Suppressor macrophage treated with lipopolysaccharide for 4 hours (primary cell): ENCODE data around the gene MRPL20.
"Not testable (repeated sequence)": the region's sequence is repeated elsewhere in the genome, so short reads cannot be mapped to it uniquely, and the experiment has no call there.

Experiments used
- DNase-seq: peaks from one replicate; pipeline ENCODE4 v3.0.0-alpha.2; 2020

Gene MRPL20

DNA sequence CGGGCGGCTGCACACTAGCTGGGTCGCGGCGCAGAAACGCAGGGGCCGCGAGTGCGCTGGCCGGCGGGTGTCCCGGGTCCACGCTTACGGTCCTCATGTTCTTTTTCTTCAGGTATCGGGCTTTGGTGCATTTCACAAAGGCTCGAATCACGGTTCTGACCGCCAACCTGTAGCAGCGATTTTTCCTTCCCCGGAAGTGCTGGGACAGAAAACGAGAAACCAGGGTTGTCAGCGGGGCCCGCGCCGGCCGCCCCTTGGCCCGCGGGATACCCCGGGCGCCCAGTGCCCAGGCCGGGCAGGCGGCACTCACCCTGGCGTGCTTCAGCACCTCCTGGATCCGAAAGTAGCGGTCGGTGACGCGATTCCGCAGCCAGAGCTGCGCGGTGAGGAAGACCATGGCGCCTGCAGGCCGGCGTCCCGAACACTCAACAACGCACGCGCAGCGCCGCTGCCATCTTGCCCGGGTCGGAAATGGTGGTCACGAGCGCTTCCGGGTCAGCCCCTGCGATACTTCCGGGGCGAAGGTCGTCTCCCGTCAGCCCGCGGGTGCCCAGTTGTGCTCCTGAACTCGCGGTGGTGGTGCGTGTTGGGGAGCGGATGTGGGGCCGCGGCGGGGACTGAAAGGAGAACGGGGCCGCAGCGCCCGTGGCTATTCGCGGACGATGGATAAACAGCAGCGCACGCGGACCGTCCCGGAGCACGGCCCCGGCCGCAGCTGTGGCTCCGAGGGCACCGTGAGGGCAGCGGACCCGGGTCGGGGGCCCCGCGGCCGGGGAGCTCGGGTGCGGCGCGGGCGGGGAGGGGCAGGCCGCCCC is at the start of gene MRPL20:
Gene MRPL20 (minus strand): TSS at position 473 of the 815 bp plus-strand sequence. CDS start 76 bp downstream, at position 397.
- DNase-seq: peak; percentile 97

DNA sequence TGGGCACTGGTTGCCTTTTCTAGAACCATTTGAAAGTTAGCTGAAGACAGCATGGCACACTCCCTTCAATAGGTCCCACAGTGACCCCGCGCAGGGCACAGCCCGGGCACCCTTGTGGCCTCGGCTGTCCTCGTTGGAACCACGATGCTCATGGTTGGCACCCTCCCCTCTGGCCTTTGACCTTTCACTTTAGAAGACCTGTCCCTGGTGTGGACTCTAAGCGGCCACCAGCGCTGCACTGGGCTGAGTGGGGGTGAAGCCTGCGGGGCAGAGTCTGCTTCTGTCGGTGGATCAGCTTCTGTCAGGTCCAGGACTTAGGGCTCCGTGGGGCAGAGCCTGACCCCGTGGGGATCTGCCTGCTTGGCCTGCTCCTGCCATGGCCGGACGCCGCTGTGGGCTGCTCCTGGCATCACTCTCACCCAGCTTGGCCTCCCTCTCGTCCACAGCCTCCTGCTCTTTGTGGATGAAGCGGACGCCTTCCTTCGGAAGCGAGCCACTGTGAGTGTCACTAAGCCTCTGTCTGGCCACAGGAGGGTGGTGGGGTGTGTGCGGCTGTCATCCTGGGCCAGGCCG is 49.7 kb upstream of the MRPL20 start:
- not testable (repeated sequence) for DNase-seq

DNA sequence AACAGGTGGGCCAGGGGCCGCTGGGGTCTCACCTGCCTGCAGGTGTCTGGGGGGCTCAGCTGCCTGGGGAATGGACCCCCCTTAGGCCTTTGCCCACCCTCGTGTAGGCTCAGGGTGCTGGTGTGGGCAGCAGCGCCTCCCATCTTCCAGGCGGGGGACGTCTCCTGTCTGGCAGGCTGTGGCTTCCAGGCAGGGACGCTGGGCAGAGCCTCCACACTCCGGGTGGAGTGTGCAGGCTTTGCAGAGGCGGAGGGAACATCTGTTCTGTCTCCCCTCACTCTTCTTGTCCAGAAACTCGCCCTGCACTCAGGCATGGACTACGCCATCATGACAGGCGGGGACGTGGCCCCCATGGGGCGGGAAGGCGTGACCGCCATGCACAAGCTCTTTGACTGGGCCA is 48.8 kb upstream of the MRPL20 start:
- DNase-seq: not testable (repeated sequence)

DNA sequence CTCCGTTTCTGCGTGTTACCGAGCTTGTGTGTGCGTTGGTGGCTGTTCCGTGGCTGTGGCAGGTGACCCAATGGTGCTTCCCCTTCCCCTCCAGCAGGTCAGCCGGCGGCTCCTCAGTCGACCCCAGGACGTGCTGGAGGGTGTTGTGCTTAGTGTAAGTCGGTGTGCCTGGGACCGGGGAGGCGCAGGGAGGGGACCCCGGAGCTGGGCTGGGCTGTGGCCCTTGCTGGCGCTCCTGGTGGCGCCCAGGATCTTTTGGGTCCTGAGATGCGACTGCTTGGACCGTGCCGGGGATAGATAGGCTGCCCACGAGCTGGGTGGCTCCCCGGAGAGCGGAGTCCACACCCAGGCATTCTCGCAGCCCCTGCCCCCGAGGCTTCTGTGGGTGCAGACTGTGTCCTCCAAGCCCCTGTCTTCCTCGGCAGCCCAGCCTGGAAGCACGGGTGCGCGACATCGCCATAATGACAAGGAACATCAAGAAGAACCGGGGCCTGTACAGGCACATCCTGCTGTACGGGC is 48.3 kb upstream of the MRPL20 start:
- no peak for DNase-seq

DNA sequence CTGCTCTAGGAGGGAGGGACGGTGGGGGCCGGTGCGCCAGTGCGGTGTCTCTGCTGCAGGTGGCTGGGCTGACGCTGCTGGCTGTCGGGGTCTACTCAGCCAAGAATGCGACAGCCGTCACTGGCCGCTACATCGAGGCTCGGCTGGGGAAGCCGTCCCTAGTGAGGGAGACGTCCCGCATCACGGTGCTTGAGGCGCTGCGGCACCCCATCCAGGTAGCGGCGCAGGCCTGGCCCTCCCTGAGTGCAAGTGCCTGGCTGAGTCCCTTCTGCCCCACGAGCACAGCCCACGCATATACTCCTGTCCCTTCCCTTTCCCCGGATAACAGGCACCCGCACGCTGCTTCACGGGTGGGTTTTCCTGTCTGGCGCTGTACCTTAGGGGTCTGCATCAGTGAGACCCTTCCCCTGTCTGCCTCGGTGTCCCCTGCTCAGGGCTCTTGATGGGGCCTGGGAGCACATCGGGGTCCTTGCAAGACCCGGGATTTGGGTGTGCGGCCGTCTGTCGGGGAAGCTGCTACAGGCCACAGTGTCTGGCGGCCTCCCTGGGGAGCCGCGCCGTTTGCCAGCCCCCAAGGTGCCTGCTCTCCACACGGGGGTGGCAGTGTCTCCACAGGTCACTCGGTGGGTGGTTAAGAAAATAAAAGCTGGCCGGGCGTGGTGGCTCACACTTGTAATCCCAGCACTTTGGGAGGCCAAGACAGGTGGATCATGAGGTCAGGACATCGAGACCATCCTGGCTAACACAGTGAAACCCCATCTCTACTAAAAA is 47.4 kb upstream of the MRPL20 start:
- not testable (repeated sequence) for DNase-seq

DNA sequence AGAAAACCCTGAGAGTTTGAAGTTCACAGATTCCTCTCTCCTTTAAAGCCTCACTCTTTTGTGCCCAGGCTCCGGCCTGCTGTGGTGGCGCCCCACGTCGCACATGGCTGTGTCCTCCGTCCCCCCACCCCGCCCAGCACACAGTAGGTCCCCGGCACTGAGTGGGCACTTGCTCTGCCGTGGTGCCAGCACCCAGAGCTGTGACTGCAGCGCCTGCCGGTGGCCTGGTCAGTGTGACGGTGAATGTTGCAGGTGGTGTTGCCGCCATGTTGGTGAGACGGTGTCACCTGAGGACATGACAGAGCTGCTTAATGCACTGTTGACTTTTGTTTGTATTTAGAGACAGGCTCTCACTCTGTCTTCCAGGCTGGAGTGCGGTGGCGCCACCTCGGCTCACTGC is 45.8 kb upstream of the MRPL20 start:
- no peak for DNase-seq

DNA sequence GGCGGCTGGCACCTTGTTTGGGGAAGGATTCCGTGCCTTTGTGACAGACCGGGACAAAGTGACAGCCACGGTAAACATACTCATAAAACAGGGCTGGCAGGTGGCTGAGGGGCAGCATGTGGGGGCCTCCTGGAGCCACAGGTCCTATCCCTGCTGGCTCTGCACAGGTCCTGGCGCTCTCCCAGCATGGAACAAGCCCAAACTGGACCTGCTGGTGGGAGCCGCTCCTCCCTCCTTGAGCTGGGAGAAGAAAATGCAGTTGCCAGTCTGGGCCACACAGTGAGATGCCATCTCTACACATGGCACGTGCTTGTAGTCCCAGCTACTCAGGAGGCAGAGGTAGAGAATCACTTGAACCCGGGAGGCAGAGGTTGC is 45.3 kb upstream of the MRPL20 start:
- DNase-seq: not testable (repeated sequence)

DNA sequence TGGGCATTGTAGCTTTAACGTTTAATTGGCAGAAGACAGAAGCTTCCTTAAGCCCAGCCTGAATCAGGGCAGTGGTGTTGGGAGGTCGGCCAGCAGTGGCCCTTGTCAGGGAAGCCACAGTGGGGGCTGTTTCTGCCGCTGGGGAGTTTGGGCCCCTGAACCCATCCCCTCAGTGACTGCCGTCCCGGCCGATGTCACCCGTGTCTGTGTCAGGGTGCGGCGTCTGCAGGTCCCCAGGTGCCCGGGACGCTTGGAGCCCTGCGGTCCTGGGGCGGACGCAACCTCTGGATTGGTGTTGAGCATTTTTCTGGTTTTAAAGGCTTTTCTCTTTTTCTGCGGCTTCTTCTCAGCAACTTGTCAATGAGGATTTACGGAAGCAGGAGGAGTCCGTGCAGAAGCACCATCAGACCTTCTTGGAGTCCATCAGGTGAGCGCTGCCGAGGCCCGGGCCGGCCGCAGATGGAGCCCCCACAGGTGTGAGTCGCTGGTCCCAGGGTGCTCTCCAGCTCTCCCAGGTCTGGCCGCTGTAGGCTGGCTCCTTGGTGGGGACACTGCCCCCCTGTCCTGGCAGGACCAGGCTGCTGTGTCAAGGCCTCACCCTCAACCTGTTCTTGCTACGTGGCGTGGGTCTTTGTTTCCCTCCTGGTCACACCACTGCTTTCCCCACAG is 44.7 kb upstream of the MRPL20 start:
- no peak for DNase-seq

DNA sequence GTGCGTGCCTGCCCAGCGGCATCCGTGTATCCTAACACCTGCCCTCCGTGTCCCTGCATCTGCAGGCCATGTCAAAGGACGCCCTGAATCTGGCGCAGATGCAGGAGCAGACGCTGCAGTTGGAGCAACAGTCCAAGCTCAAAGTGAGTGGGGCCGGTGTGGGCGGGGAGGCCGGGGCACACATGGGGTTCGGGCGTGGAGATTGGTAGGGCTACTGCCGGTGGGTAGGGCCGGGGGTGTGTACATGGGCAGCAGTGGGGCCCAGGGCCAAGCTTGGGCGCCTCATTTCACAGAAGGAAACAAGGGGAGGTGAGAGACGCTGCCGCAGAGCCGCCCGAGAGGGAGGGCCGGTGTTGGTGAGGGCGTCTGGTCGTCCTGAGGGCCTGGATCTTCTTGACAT is 43.5 kb upstream of the MRPL20 start:
- DNase-seq: not testable (repeated sequence)

DNA sequence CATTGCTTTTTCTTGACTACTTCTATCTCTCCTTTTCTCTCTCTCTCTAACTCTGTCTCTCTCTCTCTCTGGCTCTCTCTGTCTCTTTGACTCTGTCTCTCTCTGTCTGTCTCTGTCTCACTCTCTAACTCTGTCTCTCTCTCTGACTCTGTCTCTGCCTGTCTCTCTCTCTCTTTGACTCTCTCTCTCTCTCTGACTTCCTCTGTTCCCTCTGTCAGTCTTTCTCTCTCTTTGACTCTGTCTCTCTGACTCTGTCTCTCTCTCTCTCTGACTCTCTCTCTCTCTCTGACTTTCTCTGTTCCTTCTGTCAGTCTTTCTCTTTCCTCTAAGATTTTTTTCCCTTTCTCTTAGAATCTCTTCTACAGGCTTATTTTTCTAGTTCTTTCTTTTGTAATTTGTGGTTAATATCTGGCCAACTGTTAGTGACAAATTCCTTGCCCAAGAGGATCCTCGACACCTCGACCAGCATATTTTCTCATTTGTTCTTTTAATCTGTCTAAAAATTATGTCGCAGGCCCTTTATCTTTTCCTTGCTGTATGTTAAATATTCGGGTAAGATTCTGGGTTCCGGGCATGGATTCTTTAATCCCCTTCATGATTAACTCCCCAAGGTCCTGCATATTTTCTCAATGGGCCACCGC is 42.1 kb upstream of the MRPL20 start, which contains the start of gene ATAD3C:
Gene ATAD3C (plus strand): TSS at position 591 of the 641 bp plus-strand sequence. CDS start 995 bp downstream, outside the sequence.
- no peak for DNase-seq

DNA sequence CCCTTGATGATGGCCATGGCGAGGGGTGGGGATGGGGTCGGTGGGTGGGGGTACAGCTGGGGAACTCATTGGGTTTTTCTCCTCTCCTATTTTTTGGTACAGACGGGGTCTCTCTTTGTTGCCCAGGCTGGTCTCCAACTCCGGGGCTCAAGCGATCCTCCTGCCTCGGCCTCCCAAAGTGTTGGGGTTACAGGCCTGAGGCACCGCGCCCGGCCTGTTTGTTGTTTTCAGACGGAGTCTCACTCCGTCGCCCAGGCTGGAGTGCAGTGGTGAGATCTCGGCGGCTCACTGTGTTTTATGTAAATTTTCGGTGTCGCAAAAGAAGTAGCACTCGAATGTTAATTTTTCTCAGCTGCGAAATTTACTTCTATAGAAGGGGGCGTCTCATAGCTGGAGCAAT is 39.5 kb upstream of the MRPL20 start:
- not testable (repeated sequence) for DNase-seq

DNA sequence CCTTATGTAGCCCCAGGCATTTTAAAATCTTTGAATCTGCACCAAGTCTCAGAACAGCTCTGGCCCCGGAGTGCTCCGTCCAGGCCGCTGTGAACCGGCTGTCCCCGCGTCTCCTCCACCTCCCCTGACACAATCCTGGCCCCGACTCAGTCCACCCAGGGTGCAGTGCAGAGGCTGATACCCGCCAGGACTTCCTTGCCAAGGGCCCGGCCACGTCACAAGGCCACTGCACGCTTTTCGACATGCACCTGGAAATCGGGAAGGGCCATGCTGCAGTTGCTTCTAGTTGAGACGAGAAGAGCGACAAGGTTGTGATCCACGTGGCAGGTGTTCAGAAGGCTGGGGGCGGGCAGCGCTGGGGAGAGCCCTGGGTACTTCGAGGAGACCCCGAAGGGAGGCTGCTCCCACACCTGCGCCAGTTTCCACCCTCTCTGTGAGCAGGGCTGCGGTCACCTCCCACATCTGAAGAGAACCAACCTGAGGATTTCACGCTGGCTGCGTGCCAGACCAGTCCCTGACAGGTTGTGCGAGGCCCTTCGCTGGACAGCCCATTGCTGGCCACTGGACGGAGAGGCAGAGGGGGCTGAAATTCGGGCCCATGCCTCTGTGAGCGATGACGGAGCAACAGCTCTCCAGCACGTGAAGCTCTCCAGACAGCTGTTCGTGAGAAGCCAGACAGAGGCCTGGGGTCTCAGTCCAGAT is 35.1 kb upstream of the MRPL20 start:
- no peak for DNase-seq

DNA sequence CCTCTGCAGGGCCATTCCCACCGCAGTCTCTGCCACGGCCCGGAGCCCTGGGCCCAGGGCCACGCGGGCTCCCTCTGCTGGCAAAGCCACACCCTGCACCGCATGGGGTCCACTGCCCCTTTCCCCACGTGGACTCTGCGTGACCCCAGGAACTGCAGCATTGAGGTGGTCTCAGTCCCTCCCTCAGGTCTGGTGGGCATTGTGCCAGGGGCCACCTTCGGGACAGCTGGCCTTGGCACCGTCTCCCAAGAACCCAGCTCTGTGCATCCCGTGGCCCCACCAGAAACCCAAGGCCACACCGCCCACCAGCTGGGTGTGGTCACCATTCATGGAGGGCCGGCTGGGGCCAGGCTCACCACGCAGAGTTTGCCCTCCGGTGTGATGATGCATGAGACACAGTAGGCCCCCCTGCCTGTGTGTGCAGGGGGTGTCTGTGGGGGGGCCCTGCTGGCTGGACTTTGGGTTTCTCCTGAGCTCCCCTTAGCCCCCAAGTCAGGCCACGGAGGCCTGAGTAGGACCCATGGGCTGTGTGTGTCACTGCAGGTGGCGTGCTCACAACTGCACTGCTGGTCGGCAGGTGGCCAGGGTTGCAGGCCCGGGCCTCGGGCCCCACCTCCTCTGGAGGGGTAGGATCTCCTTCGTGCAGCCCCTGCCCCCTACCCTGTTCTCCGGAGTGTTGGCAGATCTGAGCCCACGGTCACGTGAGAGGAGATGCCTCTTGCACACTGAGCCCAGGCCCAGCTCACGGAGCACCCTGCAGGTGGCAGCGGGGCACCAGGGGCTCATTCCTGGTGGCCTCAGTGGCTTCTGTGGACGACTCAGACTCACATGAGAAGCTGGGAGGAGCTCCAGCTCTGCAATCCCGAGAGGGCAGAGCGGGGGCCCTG is 34.2 kb upstream of the MRPL20 start:
- DNase-seq: peak; percentile 70

DNA sequence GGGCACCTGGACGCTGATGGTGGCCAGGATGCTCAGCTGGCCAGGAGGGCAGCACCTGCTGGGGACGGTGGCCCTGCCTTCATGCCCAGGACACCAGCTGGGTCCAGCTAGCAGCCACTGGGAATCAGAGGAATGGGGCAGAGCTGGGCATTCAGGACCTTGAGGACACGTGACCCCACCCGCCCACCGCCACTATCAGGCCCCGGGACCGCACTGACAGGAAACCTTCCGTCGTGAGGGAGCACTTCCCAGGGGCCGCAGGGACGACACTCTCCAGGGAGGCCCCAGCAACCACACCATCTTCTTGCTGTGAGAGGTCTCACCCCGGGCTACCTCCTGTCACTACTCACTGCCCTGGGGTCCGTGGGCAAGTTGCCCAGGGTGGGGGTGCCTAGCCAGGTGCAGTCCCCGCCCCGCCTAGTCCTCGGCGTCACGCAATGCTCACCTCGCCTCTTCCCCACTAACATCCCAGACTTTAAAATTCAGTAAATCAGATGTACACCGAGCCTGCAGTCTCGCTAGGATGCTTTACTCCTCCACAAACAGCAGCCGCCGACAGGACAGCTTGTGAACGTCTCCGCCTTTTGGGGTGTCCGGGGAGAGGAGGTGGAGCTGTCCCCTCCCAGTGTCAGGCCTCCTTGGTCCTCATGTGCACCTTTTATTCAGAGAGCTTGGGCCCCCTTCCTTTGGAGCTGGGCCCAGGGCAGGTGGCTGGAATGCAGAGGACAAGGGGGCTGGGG is 33.3 kb upstream of the MRPL20 start:
- DNase-seq: no peak

DNA sequence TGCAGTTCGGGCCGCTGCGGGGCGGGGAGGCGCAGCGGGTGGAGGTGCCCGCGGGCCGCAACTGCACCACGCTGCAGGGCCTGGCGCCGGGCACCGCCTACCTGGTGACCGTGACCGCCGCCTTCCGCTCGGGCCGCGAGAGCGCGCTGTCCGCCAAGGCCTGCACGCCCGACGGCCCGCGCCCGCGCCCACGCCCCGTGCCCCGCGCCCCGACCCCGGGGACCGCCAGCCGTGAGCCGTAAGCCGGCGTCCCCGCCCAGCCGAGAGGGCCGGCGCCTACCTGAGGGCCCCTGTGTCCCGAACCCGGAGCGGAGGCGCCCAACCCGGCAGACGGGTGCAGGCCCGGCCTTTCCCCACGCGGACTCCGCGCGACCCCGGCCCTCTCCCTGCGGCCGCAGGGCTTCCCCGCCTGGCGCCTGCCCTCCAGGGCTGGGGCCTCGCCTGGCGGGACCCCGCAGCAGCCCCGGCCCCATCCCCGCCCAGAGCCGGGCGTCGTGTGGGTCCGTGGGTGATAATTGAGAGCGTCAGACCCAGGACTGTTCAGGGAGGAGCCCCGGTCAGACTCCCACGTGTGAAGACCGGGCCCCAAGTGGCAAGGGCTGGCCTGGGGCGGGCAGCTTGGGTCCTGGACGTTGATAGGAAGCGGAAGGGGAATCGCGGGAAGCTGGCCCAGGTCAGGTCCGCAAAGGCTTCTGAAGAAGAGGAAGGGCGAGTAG is 32.6 kb upstream of the MRPL20 start:
- DNase-seq: no peak

DNA sequence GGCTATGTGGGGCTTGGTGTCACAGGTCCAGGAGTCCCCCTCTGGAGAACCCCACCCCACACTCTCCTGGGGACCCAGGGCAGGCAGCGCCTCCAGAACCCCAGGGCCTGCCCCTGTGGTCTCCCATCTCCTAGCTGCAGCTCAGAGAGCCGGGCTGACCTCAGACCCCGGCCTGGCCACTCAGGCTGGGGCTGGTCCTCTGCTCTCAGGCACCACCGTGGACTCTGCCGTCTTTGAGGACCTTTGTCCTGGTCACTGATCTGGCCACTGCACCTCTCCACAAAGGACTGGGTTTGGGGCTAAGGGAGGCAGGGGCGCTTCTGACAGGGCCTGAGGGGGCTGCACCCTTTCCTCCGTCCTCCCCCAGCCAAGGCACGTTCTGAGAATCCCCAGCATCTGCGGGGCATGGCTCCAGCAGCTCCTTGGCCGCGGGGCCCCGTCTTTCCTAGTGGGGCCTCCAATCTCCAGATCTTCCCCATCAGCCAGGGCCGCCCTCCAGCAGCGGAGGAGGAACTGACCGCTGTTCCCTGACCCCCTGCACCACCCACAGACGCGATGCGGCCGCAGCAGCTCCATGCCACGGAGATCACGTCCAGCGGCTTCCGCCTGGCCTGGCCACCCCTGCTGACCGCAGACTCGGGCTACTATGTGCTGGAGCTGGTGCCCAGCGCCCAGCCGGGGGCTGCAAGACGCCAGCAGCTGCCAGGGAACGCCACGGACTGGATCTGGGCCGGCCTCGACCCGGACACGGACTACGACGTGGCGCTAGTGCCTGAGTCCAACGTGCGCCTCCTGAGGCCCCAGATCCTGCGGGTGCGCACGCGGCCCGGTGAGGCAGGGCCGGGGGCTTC is 31.7 kb upstream of the MRPL20 start:
- DNase-seq: no peak

DNA sequence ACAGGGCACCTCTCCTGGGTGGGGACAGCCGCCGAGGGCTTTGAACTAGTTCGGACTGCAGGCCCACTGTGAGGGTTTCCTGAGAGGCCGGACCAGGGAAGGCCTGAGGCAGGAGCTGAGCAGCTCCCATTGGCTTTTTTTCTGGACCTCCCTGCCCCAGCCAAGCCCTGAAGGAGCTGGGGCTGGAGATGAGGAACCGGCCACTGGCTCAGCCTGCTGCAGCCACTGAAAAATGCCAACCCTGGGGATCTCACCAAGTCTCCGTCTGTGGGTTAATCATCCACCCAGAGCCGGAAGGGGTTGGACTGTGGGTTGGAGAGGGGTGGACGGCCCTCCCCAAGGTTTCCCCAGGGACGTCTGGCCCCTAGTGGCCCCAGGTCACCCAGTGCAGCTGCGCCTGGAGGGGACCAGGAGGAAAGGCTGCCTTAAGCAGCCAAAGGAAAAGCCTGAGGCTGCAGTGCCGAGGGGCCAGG is 30.8 kb upstream of the MRPL20 start:
- peak; percentile 38 for DNase-seq
